ENCODE data around the gene NLRP3. TPM values are rescaled to one million over a fixed set of nuclear protein-coding genes. Genes with fewer than 3 reads are reported as not detected.
"Not testable (repeated sequence)": the region's sequence is repeated elsewhere in the genome, so short reads cannot be mapped to it uniquely, and the experiment has no call there.

Gene NLRP3
- total RNA-seq, 4 donors from 2014 or later: 0.26 to 2.8 (median 0.86) TPM

DNA sequence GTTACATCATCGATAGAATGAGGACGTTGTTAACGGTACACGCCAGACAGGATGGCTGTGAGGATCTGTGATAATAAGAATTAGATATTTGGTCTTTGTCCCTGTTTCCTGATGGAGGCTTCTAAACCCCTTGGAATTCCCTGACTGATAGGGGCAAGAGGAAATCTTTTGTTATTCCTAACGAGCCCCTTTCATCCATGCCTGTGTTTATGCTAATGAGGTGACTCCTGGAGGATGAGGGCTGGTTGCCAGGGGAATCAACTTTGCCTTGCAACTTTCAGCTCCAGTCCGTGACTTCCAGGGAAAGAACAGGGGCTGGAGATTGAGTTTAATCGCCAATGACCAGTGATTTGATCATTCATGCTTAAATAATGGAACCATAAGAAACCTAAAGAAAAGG is 39.3 kb upstream of the NLRP3 start:
- no peak overlapping the region for H3K27ac ChIP-seq
- no peaks in the 10 kb centered on the region for H3K9me3 ChIP-seq
- intact Hi-C loops (cut with DNase I; ENCODE audit: low total_unique reads): loop anchor here (5.0 kb wide), 1 partner anchor 334 kb away; no protein-coding TSS in a partner anchor

GRCh38 chr1:247377656-247378055 is 38.3 kb upstream of the NLRP3 start:
- not testable (repeated sequence) for DNase-seq, H3K4me1 ChIP-seq, H3K9me3 ChIP-seq, H3K4me3 ChIP-seq, H3K27ac ChIP-seq, H3K36me3 ChIP-seq, H3K27me3 ChIP-seq
- intact Hi-C loops (cut with DNase I; ENCODE audit: low total_unique reads): loop anchor here (5.0 kb wide), 1 partner anchor 335 kb away; no protein-coding TSS in a partner anchor

More for the DNA sequence above, 39.3 kb upstream of the NLRP3 start:
- no peak for DNase-seq
- no peak for TF ChIP-seq CTCF (IDR thresholded peaks at IDR 0.05)
- TF ChIP-seq POLR2A (IDR thresholded peaks at IDR 0.05): no peak
- no peaks in the 10 kb centered on the region for H3K36me3 ChIP-seq
- H3K4me3 ChIP-seq: no peak overlapping the region
- no peaks in the 10 kb centered on the region for H3K27me3 ChIP-seq
- H3K4me1 ChIP-seq: no peaks in the 10 kb centered on the region

- no peak for TF ChIP-seq POLR2A (IDR thresholded peaks at IDR 0.05)
- Histone ChIP-seq H3K36me3 (no peaks in the 10 kb centered on the region), H3K27ac (no peak overlapping the region), H3K4me3 (no peak overlapping the region), H3K27me3 (no peaks in the 10 kb centered on the region), H3K4me1 (no peaks in the 10 kb centered on the region), H3K9me3 (no peaks in the 10 kb centered on the region)
- DNase-seq: no peak
- intact Hi-C loops (cut with DNase I; ENCODE audit: low total_unique reads): loop anchor here (5.0 kb wide), 1 partner anchor 336 kb away; no protein-coding TSS in a partner anchor
Measured at GRCh38 chr1:247378334-247379073, 37.5 kb upstream of the NLRP3 start.

- no peak for DNase-seq
- Histone ChIP-seq H3K36me3 (no peaks in the 10 kb centered on the region), H3K27me3 (no peaks in the 10 kb centered on the region), H3K4me1 (no peaks in the 10 kb centered on the region), H3K4me3 (no peak overlapping the region), H3K27ac (no peak overlapping the region), H3K9me3 (no peaks in the 10 kb centered on the region)
- intact Hi-C loops (cut with DNase I; ENCODE audit: low total_unique reads): no loop called here
- no peak for TF ChIP-seq CTCF (IDR thresholded peaks at IDR 0.05)
- no peak for TF ChIP-seq POLR2A (IDR thresholded peaks at IDR 0.05)
Measured at GRCh38 chr1:247385283-247385682, 30.7 kb upstream of the NLRP3 start.

DNA sequence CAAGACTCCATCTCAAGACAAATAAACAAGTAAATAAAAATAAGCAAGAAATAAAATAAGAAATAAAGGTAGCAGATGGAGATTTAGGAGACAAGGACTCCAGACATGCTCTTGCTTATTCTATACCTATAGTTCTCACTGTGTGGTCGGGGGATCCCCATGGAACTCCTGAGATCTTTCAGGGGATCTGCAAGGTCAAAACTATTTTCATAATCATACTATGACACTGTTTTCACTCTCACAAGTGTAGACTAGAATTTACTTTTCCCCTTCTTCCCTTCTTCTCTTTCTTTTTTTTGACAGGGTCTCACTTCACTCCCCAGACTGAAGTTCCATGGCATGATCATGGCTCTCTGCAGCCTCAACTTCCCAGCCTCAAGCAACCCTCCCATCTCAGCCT is 29.8 kb upstream of the NLRP3 start:
- H3K27me3 ChIP-seq: no peaks in the 10 kb centered on the region
- H3K9me3 ChIP-seq: no peaks in the 10 kb centered on the region
- no peaks in the 10 kb centered on the region for H3K4me1 ChIP-seq
- no peak for DNase-seq
- no peak overlapping the region for H3K4me3 ChIP-seq
- no peaks in the 10 kb centered on the region for H3K36me3 ChIP-seq
- TF ChIP-seq CTCF (IDR thresholded peaks at IDR 0.05) (no peak), POLR2A (IDR thresholded peaks at IDR 0.05) (no peak)
- intact Hi-C loops (cut with DNase I; ENCODE audit: low total_unique reads): no loop called here
- H3K27ac ChIP-seq: no peak overlapping the region

DNA sequence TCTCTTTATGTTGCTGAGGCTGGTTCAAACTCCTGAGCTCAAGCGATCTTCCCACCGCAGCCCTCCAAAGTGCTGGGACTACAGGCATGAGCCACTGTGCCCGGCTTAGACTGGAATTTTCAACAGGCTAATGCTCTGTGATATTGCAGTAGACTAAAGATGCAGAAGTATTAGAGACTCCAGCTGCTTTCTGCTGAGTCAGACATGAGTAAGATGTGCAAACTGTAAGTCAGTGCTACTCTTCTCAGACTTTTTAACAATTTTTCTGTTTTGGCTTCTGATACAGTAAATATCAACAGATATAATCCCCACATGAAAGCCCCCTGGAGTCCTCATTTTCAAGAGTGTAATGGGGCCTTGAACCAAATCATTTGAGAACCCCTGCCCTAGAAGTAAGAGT is 29.3 kb upstream of the NLRP3 start:
- intact Hi-C loops (cut with DNase I; ENCODE audit: low total_unique reads): no loop called here
- H3K27ac ChIP-seq: no peak overlapping the region
- no peaks in the 10 kb centered on the region for H3K9me3 ChIP-seq
- no peaks in the 10 kb centered on the region for H3K36me3 ChIP-seq
- TF ChIP-seq POLR2A (IDR thresholded peaks at IDR 0.05): no peak
- TF ChIP-seq CTCF (IDR thresholded peaks at IDR 0.05): no peak
- H3K4me3 ChIP-seq: no peak overlapping the region
- H3K27me3 ChIP-seq: no peaks in the 10 kb centered on the region
- DNase-seq: no peak
- H3K4me1 ChIP-seq: no peaks in the 10 kb centered on the region

All from uterus (tissue), 4 donors.